ENCODE data around the gene SUFU. TPM values are rescaled to one million over a fixed set of nuclear protein-coding genes. Genes with fewer than 3 reads are reported as not detected.

The SUFU gene
- total and polyA plus RNA-seq, 9 donors = 4.6 to 19.1 (median 14.2) TPM

- Histone ChIP-seq H3K36me3 (no peaks in the 10 kb centered on the region), H3K27ac (peak overlapping the region in 1 of 2 donors; percentile 41), H3K27me3 (no peaks in the 10 kb centered on the region), H3K4me1 (ENCODE audit: insufficient read depth) (peaks cover 38% of the 10 kb centered on the region), H3K9me3 (no peaks in the 10 kb centered on the region), H3K4me3 (no peak overlapping the region)
- intact Hi-C loops (cut with DNase I) = loop anchor here in 1 of 4 donors (5.0 kb wide), 1 partner anchor 37 kb away; the partner anchor contains the start of genes ARL3 and SFXN2
- 23 to 29% (median 28%) methylated on average over 8 of the region's 8 CpGs for WGBS, 3 donors
- DNase-seq = peak in 1 of 5 donors; percentile 20
- TF ChIP-seq CTCF (IDR thresholded peaks at IDR 0.05) (no peak), EP300 (IDR thresholded peaks at IDR 0.05) (no peak), POLR2A (IDR thresholded peaks at IDR 0.05) (no peak)
Measured at GRCh38 chr10:102675011-102675665, 171.4 kb downstream of the SUFU start.

- Histone ChIP-seq H3K4me1 (ENCODE audit: insufficient read depth) (peaks cover 36% of the 10 kb centered on the region), H3K4me3 (no peak overlapping the region), H3K9me3 (no peaks in the 10 kb centered on the region), H3K27ac (peak overlapping the region; percentile 29 to 41), H3K27me3 (no peaks in the 10 kb centered on the region), H3K36me3 (no peaks in the 10 kb centered on the region)
- DNase-seq = peak in 1 of 5 donors; percentile 15
- intact Hi-C loops (cut with DNase I) = loop anchor here in 1 of 4 donors (5.0 kb wide), 1 partner anchor 36 kb away; the partner anchor contains the start of genes ARL3 and SFXN2
- TF ChIP-seq POLR2A (IDR thresholded peaks at IDR 0.05) (no peak), CTCF (IDR thresholded peaks at IDR 0.05) (no peak), EP300 (IDR thresholded peaks at IDR 0.05) (no peak)
- 5 to 10% (median 8%) methylated on average over 16 of the region's 16 CpGs for WGBS, 3 donors
Measured at GRCh38 chr10:102675666-102676533, 172.1 kb downstream of the SUFU start.

- TF ChIP-seq POLR2A (IDR thresholded peaks at IDR 0.05) = no peak
- no peak for TF ChIP-seq CTCF (IDR thresholded peaks at IDR 0.05)
- no peak for TF ChIP-seq EP300 (IDR thresholded peaks at IDR 0.05)
- no peaks in the 10 kb centered on the region for H3K27me3 ChIP-seq
- no peak overlapping the region for H3K4me3 ChIP-seq
- H3K27ac ChIP-seq = peak overlapping the region in 1 of 2 donors; percentile 18
- peaks cover 32% of the 10 kb centered on the region for H3K4me1 ChIP-seq (ENCODE audit: insufficient read depth)
- no peaks in the 10 kb centered on the region for H3K36me3 ChIP-seq
- 28 to 42% (median 31%) methylated on average over 9 of the region's 9 CpGs for WGBS, 3 donors
- no peak for DNase-seq
- intact Hi-C loops (cut with DNase I) = loop anchor here in 1 of 4 donors (5.0 kb wide), 1 partner anchor 36 kb away; the partner anchor contains the start of genes ARL3 and SFXN2
- H3K9me3 ChIP-seq = no peaks in the 10 kb centered on the region
Measured at GRCh38 chr10:102676534-102677315, 173.0 kb downstream of the SUFU start.
